Activated CD8-positive, alpha-beta memory T cell treated with anti-CD3 and anti-CD28 coated beads, Interleukin-2, amount 50 U/mL, for 48 hours (primary cell): Measurements from ENCODE around the gene POR.

Experiments used
- DNase-seq: peaks from one replicate; pipeline ENCODE4 v3.0.0-alpha.2; 2020

The POR gene

GRCh38 chr7:75955331-75955955 is 40.5 kb downstream of the POR start:
- no peak for DNase-seq

GRCh38 chr7:75957021-75957736 is 42.2 kb downstream of the POR start:
- no peak for DNase-seq

DNA sequence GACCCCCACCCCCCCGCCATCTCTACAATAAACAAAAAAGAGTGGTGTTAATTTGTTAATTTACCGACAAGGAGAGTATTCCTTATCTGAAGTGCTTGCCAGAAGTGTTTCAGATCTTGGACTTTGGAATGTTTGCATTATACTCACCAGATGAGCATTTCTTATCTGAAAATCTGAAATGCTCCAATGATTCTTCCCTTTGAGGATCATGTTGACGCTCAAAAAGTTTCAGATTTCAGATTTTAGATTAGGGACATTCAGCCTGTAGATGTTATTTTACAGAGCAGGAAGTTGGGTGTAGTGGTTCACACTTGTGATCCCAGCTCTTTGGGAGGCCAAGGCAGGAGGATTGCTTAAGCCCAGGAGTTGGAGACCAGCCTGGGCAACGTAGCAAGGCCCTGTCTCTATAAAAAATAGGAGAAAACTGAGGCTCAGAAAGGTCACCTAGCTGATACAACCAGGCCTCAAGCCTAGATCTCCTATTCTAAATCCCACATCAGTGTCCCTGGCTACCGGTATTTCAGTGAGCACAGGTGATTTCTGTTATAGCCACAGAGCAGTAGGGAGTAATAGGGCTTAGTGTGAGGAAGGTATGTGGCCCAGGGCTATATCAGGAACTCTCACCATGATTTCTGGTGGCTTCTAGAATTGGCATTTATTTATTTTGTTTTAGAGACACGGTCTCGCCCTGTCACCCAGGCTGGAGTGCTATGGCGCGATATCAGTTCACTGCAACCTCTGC is 44.0 kb downstream of the POR start:
- DNase-seq: no peak

DNA sequence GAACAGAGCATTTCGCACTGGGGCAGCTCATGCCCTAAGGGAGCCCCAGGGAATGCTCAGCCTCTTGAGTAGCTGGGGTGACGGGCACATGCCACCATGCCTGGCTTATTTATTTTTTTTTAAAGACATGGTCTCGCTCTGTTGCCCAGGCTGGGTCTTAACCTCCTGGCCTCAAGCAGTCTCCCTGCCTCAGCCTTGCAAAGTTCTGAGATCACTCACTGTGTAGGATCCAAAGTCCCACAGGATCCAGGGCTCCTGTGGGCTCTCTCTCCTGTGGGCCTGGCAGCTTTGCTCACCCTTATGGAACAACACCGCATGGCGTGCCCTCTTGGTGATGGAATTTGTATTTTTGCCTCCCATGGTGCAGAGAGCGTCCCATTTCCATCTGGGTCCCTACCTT is 45.4 kb downstream of the POR start:
- no peak for DNase-seq

- no peak for DNase-seq
Measured at GRCh38 chr7:75961218-75961617, 46.3 kb downstream of the POR start.

DNA sequence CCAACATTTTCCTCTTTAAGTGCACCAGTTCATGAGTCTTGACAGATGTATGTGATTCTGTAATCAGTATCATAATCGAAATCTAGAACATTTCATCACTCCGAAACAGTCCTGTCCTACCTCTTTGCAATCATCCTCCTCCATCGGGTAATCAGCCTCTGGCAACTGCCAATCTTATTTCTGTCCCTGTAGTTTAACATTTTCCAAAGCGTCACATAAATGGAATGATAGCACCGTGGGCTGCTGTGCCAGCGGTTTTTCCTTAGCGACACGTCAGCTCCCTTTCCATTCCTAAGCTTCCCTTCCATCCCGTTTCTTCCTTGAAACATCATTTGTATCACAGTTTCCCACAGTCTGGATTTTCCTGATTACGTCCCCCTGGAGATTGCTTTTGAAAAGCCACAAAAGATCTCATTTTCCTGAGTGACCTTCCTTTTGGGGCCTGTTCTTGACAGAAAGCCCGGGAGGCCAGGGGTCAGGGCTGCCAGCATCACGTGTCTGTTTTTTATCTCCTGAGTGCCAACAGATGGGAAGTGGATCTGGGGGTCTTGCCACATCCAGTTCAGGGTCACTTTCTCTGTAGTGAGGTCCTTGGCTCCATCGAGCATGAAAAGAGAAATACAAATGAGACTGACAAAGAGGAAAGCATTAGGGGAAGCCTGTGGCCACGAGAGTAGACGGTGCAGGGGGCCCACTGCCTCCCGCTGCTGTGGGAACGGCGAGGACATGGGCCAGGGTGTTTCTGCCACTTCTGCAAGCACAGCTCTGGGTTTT is 47.8 kb downstream of the POR start:
- no peak for DNase-seq

GRCh38 chr7:75963381-75963995 is 48.5 kb downstream of the POR start:
- no peak for DNase-seq

GRCh38 chr7:75965617-75966016 is 50.7 kb downstream of the POR start:
- no peak for DNase-seq

- DNase-seq: no peak
Measured at GRCh38 chr7:75966190-75966961, 51.4 kb downstream of the POR start.

- DNase-seq: no peak
Measured at GRCh38 chr7:75967055-75967454, 52.1 kb downstream of the POR start.

DNA sequence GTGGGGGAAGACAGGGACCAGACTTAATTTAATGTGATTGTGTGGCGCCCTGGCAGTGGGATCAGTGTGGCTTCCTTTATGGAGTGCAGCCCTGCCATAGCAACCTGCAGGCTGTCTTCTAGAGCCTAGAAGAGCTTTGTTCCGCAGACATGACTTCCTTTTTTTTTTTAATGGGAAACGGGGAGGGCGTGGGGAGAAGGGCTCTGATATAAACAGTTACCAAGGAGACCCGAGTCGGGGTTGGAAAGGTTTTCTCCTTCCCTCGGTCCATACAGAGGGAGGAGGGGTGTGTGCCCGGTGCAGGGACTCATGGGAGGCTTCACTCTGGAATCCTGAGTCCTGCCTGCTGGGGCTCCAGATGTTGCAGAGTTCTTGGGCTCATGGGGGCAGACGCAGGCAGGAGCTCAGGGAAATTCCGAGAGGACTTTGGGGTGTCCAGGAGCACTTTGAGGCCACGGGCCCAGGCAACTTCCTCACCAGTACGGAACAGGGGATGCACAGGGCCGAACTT is 52.6 kb downstream of the POR start:
- no peak for DNase-seq

DNA sequence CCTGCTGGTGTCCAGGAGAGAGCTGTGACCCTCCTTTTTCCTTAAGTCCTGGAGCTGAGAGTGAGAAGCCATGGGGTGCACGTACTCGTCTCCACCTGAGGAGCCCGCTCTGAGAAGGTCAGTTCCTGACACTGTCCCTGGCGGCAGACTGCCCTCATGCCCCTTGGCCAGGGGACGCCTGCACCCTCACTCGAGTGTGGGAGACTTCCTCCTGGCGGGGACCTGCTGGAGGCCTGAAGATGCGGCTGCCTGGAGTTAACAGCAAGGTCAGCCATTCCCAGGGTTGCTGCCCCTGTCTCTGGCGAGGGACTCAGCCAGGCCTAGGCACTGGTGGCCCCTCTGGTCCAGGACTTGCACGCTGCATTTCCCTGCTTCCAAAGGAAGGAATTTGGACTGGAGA is 53.1 kb downstream of the POR start:
- DNase-seq: no peak

DNA sequence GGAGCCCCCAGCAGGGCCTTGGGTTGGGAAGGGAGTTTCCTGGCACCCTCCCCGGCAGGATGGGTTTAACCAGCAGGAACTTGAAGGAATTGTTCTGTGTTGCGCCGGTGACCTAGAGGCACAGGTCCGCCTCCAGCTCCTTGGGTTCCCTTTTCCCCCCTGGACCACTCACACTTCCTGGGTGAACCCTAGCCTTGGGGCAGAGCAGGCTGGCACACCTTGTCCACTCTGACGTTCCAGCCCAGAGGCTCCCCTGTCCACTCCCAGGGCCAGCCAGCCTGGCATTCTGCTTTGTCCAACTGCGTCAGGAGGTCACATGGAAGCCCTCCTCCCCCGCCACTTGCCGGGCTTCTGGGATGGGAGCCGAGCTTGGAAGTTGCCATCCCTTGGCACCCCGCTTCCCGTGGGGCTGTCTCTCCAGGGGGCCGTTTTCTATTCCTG is 53.6 kb downstream of the POR start:
- DNase-seq: no peak

- no peak for DNase-seq
Measured at GRCh38 chr7:75969182-75969581, 54.2 kb downstream of the POR start.

DNA sequence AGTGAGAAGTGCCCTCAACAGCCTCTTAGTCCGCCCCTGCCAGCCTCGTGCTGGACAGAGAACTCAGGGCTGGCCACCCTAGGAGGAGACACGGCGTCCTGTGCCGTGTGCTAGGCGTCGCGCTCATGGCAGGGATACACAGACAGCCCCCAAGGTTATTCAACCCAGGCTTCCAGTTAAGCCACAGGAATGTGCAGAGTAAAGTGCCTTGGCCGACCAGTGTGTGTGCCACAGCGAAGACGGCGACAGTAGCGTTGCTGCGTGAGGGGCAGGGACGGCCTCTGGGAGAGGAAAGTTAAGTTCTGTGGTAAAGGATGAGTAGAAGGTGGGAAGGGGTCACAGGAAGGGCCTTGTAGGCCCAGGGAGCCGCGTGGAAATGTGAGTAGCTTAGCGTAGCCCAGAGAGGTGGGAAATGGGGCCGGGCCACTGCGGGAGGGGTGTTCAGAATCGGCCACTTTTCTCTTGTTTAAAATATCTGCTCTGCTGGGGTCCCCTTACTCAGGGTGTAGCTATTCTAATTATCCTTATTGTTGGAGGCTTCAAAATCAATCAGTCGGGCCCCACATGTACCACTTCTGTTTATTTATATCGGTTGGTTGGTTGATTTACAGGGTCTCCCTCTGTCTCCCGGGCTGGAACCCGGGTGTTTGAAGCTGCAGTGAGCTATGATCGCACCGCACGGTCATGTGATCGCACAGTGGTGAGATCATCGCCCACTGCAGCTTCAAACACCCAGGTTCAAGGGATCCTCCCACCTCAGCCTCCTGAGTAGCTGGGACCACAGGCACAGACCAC is 54.9 kb downstream of the POR start:
- DNase-seq: no peak

DNA sequence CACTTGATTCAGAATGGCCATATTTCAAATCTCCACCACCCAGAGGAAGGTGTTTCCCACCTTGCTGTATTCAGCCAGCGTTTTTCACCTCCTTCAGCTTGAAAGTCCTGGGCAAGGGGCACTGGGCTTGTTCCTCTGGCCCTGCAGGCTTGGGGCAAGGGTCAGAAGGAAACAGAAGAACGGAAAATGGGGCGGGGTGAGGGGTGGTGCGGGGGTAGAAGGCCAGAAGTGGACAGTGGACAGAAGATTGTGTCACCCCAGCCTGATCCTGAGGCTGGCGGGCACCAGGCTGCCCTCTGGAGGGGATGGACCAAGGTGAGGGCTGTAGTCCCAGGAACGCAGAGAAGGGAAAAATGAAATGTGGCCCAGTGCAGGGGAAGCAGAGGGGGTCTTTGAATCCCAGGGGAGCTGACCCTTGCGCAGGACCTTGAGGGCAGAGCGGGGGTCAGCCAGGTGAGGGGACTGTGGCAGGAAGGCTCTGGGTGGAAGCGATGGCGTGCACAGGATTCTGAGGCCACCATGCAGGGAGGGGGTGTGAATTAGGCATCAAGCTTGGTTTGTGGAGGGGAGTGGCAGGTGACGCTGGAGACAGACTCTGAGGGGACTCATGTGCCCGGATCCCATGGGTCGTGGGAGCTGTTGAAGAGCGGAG is 56.5 kb downstream of the POR start:
- no peak for DNase-seq

GRCh38 chr7:75971961-75972763 is 57.2 kb downstream of the POR start:
- DNase-seq: no peak

- DNase-seq: no peak
Measured at GRCh38 chr7:75977743-75978142, 62.8 kb downstream of the POR start.

DNA sequence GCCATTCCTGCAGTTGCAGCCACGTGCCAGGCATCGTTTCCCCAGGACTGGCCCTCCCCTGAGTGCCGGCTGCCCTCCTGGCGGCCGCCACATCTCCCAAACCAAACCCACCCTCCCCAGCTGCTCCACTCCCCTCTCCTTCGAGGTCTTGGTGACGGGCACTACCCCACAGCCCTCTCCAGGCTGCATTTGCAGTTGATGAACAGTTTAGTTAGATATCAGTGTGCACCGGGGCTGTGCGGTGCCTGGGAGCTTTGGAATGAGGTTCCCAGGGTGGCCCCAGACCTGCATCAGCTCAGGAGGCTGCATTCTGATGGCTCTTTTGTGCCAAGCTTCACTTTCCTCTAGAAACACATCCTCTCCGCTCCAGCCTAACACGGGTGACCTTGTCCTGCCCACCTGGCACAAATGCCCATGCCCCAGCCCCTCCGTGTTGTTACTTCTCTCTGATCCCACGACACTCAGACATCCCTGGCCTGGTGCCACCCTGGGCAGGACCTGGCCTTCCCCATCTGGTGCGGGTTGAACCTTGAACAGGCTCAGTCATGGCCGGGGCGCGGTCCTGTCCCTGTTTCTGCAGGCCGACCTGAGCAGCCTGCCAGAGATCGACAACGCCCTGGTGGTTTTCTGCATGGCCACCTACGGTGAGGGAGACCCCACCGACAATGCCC is 64.9 kb downstream of the POR start:
- DNase-seq: no peak
